HG03045 (cell line): ENCODE measurements around the gene RASSF5.
A peak's percentile ranks its signal among the peaks of the same experiment; 100 is the strongest.

ENCODE experiments used
- ATAC-seq: cut with Tn5 transposase; IDR thresholded peaks from one replicate; pipeline ENCODE4 v1.9.1; 2021; ENCODE audit warnings: mild to moderate bottlenecking, moderate library complexity; ENCODE audit not compliant: unreplicated experiment

RASSF5 gene

DNA sequence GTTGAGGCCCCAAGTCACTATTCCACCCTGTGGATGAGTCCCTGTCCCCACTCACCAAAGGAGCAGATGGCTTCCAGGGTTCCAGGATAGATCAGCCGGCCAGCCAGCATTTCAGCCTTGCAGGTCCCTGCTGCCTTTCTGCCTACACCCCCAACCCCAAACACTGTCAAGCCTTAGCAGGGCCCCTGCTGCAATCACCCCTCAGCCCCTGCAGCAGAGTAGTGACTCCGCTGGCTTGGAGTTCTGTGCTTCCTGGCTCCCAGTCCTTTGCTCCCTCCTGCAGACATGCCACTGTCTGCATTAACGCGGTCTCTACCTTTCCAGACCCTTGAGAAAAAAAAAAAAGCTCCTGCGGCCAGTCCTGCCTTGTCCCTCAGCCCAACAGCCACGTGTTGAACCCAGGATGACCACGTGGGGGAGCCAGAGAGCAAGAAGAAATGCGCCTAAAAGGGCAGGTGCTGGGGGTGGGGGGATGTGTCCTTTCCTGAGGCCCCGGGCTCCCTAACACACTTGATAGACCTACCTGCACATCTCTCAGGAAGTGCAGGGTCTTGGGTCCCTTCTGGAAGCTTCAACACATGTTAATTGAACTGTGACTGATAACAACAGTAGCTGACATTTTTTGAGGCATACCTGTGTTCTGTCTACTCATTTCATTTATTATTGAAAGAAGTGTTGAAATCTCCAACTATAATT lies 37.4 kb downstream of the RASSF5 start:
- ATAC-seq = peak; percentile 46

DNA sequence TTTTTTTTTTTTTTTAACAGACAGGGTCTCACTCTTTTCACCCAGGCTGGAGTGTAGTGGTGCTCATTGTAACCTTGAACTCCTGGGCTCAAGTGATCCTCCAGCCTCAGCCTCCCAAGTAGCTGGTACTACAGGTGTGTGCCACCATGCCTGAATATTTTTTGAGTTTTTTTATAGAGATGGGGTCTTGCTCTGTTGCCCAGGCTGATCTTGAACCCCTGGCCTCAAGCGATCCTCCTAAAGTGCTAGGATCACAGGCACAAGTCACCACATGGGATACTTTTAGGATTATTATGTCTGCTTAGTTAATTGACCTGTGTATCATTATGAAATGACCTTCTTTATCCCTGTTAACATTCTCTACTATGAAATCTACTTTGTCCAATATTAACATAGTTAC lies 38.0 kb downstream of the RASSF5 start:
- no peak for ATAC-seq

DNA sequence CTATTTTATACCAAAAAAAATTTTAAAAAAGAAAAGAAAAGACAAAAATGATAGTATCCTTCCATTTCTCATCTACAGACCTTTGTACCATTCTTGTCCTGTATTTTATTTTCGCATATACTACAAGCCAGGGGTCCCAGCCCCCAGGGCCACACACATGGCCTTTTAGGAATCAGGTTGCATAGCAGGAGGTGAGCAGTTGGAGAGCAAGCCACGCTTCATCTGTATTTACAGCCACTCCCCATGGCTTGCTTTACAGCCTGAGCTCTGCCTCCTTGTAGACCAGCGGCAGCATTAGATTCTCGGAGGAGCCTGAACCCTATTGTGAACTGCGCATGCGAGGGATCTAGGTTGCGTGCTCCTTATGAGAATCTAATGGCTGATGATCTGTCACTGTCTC lies 39.8 kb downstream of the RASSF5 start:
- ATAC-seq = no peak

DNA sequence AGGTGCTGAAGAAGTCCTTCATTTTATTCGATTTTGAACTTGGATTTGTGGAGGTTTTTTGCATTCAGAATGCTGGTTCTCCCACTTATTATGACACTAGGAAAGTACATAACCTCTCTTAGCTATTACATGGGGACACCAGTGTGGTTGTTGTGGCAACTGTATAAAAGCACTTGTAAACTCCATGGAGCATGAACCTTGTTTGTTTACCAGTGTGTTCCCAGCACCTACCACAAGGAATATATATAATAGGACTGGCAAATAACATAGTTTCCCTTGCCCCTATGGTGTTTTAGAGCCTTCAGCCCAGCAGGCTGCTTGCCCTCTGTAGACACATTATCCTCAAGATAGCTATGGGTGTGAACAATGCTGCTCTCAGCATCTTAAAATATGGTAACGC lies 43.1 kb downstream of the RASSF5 start:
- ATAC-seq = no peak

DNA sequence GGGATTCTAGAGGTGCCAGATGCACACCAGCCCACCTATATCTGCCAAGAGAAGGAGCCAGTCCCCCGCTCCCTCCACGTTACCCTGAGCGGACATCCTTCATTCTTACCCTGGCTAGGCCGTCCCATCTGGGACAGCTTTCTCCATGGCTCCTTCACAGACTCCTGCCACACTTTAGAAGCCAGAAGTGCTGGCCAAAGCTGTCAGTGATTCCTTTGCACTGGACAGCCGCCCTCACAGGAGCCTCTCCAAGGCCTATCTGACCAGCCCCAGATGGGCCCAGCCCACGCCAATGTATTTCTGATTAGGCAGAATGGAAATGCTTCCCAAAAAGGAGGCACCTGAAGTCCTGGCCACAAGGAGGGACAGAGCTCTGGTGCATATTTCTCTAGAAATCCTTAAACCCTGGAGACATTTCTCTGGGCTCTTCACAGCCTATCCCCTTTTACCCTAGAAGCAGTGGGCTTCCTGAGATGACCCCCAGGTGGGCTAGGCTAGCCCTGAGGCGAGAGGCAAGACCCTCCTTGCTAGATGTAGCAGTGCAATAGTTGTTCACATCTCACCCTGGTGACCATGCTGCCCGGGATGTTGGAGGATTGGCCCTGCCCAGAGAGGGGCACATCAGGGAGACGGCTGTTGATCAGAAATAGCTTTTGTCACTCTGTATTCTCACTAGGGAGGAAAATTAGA lies 44.1 kb downstream of the RASSF5 start:
- no peak for ATAC-seq

DNA sequence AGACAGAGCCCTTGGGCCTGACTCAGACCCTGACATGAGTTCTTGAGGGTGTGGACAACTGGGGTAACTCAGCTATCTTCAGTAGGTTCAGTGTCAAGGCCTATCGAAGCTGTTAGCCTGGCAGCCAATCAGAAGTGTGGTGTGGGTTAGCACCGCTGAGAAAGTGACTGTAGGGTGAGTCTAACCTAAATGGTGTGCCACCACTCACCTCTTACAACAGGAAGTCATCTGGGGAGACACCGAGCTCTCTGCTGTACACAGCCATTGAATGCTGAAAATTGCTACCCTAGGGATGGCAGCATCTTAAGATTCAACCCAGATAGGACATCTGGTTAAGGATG lies 44.6 kb downstream of the RASSF5 start:
- ATAC-seq = no peak

DNA sequence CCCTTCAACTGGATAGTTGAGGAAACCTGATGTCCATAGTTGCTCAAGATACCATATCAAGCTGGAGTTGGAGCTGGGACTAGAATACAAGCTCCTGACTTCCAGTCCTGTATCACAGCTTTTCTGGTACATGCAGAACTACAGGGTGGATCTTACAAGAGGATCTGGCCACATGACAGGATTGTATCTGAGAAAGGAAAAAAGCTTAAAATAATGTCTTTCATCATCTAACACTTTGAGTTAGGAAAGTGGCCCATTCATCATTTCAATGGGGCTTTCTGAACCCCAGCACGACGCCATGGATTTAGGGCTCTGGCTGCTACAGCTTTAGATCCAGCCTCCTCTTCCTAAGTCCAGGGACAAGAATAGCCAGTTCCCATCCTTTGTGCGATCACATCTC lies 46.9 kb downstream of the RASSF5 start:
- no peak for ATAC-seq

DNA sequence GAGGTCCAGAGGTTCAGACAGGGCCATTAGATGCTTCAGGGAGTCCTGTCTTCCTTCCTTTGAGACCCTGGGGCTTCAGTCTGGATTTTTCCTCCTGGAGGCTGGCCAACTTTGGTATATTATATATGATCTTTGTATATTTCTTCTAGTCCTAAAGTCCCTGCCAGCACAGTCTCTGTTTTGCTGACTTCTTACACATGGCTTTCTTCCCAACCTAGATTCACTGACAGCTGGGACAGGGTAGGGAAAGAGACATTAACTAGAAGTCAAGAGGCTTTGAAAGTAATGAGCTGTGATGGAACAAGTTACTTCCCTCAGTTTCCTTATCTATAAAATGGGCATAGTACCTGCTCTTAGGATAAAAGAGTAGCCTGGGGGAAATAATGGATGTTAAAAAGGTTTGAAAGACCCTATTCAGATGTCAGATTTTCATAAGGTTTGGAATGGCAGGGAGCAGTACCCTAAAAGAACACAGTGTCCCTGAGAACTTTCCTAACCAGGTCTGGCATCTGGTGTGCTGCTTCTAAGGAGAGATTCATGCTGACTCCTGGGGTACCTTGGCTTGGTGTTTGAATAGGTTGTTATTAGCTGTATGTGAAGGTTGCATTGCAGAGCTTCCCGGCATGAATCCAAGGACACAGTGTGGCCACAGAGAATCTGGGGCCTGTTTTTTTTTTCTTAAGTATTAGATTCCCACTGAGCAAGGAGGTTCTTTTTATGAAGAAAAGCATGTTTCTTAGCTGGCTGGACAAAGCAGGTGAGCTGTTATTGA lies 47.6 kb downstream of the RASSF5 start:
- ATAC-seq = no peak

DNA sequence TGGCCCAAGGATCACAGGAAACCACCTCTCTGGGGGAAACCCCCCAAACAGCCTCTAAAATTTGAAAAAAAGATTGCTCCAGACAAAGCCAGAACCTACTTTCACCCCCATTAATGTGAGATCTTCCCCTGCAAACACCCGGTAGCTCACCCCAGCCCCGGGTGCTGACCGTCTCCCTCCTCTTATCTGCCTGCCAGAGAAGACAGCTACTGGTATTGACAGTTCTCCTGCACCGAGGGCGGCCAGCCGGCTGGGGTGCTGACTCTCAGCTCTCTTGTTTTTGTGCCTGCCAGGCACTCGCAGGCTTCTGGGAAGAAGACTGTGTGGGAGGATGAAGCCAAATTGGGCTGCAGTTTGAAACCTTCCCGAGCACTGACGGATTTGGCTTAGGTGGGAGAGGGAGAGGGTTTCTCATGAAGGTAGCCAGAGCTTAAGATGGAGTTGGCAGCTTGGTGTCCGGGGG lies 48.2 kb downstream of the RASSF5 start:
- no peak for ATAC-seq

DNA sequence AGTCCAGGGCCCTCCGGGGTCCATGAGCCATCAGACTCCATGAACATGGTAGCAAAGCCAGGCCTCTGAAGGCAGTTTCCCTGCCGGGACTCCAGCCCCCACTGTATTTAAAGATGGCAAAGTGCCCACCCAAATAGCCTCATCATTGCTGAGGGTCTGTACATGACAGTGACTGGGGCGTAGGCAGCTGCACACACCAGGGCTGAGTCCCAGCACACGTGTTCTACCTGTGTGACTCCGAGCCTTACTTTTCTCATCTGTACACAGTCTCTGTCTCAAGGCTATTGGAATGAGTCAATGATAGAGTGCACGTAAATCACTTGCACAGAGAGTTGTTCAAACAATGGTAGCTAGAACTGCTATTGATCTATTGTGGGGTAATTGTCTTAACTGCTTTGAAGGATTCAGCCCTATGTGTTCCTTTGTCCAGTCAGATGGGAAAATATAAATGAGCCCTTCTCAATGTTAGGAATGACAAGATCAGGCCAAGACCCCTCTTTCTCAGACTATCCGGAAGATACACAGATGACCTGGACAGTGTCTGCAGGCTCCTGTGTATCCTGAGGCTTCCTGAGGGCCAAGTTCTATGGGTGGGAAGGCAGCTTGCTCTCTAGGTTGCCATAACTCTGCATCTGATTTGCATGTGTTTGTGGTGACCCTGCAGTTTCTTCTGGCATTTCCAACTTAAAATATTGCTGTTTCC lies 48.9 kb downstream of the RASSF5 start:
- ATAC-seq = peak; percentile 33

DNA sequence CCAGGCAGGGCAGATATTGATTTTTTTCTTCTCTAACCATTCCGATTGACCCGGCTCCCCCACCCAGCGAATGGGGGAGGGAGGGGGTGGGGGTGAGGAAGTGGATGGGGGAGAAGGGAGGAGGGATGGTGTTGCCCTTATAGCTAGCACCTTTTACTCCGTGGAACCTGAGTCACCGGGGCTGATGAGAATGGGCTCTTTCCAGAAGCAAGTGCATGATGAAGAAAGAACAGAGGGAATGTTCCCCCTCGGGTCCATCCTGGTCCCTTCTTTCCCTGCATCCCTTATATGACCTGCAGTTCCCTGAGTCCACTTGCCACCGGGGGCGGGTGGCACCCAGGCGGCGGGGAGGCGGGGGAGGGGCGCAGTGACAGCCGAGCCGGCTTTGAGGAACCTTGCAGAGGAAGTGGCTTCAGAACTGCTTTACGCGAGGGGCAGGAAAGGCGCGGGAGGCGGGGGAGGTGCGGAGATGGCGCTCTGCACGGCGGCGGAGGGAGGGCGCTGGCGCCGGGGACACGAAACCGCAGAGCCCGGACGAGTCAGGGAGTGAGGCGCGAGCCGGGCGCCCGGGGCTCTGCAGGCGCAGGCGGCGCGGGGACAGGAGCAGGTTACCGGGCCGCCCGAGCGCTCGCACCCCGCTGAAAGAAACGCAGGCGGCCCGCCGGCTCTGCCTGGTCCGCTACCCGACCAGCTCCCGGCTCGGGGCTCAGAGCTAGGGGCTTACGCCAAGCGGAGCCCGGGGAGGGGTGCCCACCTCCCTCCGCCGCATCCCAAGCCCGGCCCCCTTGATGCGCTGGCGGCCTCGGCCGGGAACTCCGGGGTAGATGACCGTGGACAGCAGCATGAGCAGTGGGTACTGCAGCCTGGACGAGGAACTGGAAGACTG lies 49.7 kb downstream of the RASSF5 start:
- peak; percentile 45 for ATAC-seq

DNA sequence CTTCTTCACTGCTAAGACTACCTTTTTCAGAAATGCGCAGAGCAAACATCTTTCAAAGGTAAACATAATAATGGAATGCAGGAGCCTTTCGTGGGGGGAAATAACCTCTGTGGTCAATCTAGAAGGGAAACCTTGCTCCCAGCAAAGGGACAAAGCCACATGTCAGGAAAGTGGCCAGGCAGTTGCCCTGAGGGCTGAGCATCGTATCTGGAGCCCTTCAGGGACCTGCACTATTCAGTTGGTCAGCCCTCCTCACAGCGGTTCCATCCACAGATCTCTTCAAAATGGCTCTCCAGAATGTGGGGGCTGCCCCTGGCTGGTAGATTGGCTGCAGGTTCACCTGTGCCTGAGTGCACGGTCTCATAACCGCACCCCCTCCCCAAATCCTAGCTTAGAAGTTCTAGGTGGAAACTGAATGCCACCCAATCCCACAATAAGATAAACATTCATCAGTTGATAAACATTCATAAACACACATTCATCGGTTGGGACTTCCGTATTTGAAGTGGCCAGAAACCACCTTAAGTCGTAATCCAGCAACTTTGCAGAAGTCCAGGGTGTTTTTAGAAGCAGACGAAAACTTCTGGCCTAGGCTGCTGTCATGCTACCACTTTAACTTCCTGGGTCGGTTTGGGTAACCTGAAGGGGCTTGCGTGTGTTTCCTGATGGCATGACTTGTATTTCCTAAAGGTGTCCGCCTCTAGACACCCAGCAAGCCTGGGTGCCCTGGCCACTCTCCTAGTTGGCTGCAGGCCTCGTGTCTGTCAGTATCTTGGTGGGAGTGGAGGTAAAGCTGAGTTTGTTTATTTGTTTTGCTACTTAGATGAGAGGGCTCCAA lies 50.5 kb downstream of the RASSF5 start:
- no peak for ATAC-seq

DNA sequence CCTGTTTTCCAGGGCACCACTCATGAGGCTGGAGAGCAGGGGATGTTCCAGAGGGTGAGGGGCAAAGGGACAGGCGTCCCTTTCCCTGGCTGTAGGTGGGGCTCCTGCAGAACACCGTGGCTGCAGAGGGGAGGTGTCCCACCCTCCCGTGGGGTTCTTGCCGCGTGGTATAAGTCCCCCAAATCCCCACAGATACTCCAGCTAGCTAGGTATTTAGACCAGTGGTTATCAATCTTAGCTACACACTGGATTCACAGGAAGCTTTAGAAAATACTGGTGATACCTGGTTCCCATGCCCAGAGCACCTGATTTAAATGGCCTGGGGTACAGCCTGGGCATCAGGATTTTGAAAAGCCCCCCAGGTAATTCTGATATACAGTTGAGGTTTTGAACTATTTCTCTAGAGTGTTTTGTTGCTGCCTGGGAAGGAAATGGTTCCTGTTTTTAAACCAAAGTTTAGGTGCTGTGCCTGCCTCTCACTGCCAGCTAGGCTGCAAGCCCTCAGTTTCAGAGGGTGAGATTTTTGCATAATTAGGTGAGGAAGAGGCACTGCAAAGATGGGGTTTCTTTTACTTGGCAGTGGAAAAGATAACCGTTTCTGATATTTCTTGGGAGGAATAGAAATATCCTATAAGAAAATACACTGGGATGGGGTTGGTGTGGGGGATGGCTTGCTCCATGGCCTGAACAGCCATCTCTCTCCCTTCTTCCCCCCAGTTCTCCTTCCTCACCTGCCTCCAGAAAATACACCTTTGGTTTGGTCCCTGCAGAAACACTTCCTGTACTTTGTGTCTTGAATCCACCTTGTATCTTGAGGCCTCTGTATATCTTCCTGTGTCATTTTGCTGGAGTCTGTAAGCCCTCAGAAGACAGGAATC lies 51.7 kb downstream of the RASSF5 start:
- no peak for ATAC-seq

DNA sequence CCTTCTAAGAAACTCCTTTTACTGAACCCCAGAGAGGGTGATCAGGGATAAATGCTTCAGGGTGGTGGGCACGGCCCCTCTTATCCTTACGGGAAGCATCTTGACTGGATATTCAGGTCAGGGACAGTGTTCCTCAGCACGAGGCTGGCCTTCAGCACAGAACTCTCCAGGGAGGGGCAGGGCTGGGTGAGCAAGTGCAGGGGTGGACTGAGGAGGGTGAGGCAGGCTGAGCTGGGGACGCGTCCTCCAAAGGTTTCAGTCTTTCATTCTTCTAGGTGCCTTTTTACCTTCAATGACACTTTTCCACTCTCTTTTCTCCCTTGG lies 52.3 kb downstream of the RASSF5 start:
- ATAC-seq = no peak

DNA sequence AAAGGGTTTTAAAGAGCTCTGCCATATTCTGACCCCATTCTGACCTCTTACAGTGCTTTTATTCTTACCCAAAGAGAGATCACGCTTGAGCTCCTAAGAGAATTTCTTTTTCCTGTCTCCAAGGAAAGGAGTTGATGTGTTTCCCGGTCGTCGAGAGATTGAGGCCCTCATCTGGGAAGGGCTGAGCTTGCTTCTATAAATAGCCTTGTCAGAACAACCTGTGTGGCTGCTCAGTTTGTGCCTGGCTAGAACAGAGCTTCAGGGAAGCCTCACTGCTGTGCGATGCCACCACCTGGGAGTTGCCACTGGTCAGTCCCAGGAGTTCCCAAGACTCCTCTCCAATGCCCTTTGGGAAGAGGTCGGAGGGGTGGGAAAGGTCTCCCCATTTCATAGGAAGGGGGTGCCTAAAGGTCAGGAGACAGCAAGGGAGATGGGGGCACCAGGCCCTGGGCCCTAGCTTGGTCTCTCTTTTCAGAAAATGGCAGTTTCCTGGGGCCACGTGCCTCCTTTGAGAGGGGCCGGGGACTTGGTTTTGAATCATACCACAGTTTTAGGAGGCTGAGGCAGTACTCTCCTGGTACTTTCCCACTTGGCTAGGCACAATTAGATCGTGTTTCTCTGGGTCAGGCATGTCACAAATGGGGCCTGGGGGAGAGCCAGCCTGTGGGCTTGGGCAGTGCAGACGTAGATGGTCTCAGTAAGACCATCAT lies 52.8 kb downstream of the RASSF5 start:
- ATAC-seq = no peak

DNA sequence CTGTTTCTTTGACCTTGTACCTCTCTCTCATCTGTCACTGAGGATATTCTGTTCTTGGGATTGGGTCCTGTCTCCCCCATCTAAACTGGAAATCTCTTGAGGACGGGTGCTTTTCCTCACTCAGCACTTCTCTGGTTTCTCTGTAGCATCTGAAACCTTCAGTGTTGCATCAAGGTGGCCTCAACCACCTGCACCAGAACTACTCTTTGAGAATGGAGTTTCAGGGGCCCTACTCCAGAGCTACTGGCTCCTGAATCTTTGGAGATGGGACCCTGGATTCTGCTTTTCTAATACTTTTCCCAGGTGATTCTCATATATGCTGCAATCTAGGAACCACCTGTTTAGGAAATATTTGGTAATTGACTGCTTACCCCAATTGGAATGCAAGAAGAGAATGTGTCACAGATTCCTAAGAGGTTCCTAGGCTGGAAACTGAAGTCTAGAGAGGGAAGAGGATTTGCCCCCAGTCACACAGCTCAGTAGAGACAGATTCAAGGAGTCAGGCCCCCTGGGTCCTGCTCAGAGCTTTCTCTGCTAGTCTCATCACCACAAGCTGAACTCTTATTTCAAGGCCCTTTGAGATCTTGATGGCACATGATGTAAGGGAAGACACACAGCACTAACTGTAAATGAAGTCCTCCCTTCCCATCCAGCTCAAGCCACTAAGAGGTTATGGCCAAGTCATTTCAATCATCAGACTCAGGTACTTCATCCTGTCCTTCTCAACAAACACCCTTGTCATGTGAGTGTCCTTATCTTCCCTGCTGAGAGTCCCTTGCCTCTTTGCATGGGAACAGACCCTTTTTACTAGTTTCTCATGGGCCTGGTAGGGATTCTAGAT lies 56.3 kb downstream of the RASSF5 start:
- peak; percentile 40 for ATAC-seq

DNA sequence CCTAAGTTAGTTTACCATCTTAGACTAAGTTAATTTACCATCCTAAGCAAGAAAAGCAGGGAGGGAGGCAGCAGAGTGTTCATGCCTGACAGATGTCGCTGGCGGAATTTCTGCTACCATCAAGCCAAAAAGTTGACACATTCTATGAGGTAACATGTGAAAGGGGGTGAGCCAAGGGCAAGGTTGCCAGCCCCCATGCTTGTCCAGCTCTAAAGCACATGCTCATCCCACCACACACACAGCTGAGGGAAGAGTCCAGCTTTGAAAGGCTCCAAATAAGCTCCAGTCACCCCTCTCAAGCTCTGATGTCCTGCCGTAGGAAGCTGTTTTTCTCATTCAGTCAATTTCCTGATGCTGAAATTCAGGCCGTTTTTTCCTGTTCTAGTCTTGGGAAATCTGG lies 58.7 kb downstream of the RASSF5 start:
- no peak for ATAC-seq
